GM23338 (cell line): Measurements from ENCODE around the gene ESYT2. TPM values are rescaled to one million over a fixed set of nuclear protein-coding genes. Genes with fewer than 3 reads are reported as not detected.
A peak's percentile ranks its signal among the peaks of the same experiment; 100 is the strongest.

Experiments used
- ATAC-seq: fragments of 200-7000 bp; cut with Tn5 transposase; 3 replicates; pipeline ENCODE4 v1.9.1; 2020
- DNase-seq: peaks from one replicate; pipeline ENCODE4 v3.0.0-alpha.2; 2015; ENCODE audit warnings: low spot score
- H2AFZ ChIP-seq: fragments of 200-600 bp; sonication (generic); 2 replicates; pipeline ENCODE4 v1.8.0; 2016; ENCODE audit warnings: antibody characterized with exemption, mild to moderate bottlenecking, moderate library complexity
- H3F3A ChIP-seq: fragments of 200-600 bp; sonication (generic); replicated peaks from 2 replicates; pipeline ENCODE4 v1.8.0; 2017; ENCODE audit warnings: antibody characterized with exemption, mixed run types, low read depth
- H3K27ac ChIP-seq: fragments of 200-600 bp; sonication (generic); 2 replicates; pipeline ENCODE4 v1.6.1; 2016; ENCODE audit warnings: low read depth
- H3K27me3 ChIP-seq: fragments of 200-600 bp; sonication (generic); 2 replicates; pipeline ENCODE4 v1.8.0; 2016; ENCODE audit warnings: mild to moderate bottlenecking, mixed run types, moderate library complexity; ENCODE audit not compliant: insufficient read depth
- H3K36me3 ChIP-seq: fragments of 200-600 bp; sonication (generic); 2 replicates; pipeline ENCODE4 v1.8.0; 2016; ENCODE audit warnings: mild to moderate bottlenecking; ENCODE audit not compliant: insufficient read depth
- H3K4me1 ChIP-seq: fragments of 200-600 bp; sonication (generic); 2 replicates; pipeline ENCODE4 v1.8.0; 2016; ENCODE audit warnings: mild to moderate bottlenecking, moderate library complexity; ENCODE audit not compliant: insufficient read depth
- H3K4me2 ChIP-seq: fragments of 200-600 bp; sonication (generic); 2 replicates; pipeline ENCODE4 v1.7.1; 2017; ENCODE audit warnings: mixed run types
- H3K4me3 ChIP-seq: fragments of 200-600 bp; sonication (generic); 2 replicates; pipeline ENCODE4 v1.6.1; 2016; ENCODE audit warnings: mixed run types
- H3K79me2 ChIP-seq: fragments of 200-600 bp; sonication (generic); replicated peaks from 2 replicates; pipeline ENCODE4 v1.8.0; 2017; ENCODE audit warnings: mild to moderate bottlenecking; ENCODE audit not compliant: insufficient read depth
- H3K9me2 ChIP-seq: fragments of 200-600 bp; sonication (generic); 2 replicates; pipeline ENCODE4 v1.8.0; 2017; ENCODE audit not compliant: insufficient read depth
- H4K20me1 ChIP-seq: fragments of 200-600 bp; sonication (generic); replicated peaks from 2 replicates; pipeline ENCODE4 v1.8.0; 2017; ENCODE audit warnings: mild to moderate bottlenecking; ENCODE audit not compliant: insufficient read depth
- H3K27ac Mint-ChIP-seq: 2 replicates; pipeline ENCODE4 v1.8.0; 2020; ENCODE audit warnings: inconsistent platforms, mild to moderate bottlenecking, moderate library complexity, mixed read lengths
- H3K27me3 Mint-ChIP-seq: 3 replicates; pipeline ENCODE4 v1.8.0; 2022; ENCODE audit warnings: low read depth, mild to moderate bottlenecking, moderate library complexity, mixed read lengths, inconsistent platforms; ENCODE audit not compliant: insufficient read depth, poor library complexity
- H3K36me3 Mint-ChIP-seq: 3 replicates; pipeline ENCODE4 v1.8.0; 2021; ENCODE audit warnings: low read depth, mild to moderate bottlenecking, inconsistent platforms, moderate library complexity, mixed read lengths
- H3K4me1 Mint-ChIP-seq: 3 replicates; pipeline ENCODE4 v1.8.0; 2020; ENCODE audit warnings: mild to moderate bottlenecking, inconsistent platforms, mixed read lengths
- H3K4me3 Mint-ChIP-seq: 3 replicates; pipeline ENCODE4 v1.8.0; 2021; ENCODE audit warnings: moderate library complexity, mild to moderate bottlenecking, inconsistent platforms, mixed read lengths
- H3K9me3 Mint-ChIP-seq: 3 replicates; pipeline ENCODE4 v1.8.0; 2020; ENCODE audit warnings: moderate library complexity, mild to moderate bottlenecking, inconsistent platforms, mixed read lengths
- ETS1 ChIP-seq: IDR thresholded peaks from 2 replicates; pipeline ENCODE4 v1.6.1; 2016; ENCODE audit warnings: antibody characterized with exemption
- EZH2phosphoT487 ChIP-seq: fragments of 200-600 bp; sonication (generic); IDR thresholded peaks from one replicate; pipeline ENCODE4 v1.8.1; 2018; ENCODE audit warnings: antibody characterized with exemption; ENCODE audit not compliant: unreplicated experiment
- ZNF462 ChIP-seq: fragments of 250-450 bp; sonication (Bioruptor Pico); IDR thresholded peaks from 2 replicates; pipeline ENCODE4 v1.5.0; 2020; ENCODE audit warnings: mild to moderate bottlenecking, moderate library complexity
- polyA plus RNA-seq: library from polyadenylated mRNA; unstranded; fragments of >200 nt; fragmentation: Nextera tagmentation; extraction: Ambion mirVana; gene quantifications from 2 replicates; pipeline ENCODE4 v1.2.1, GENCODE V29; 2016
- total RNA-seq: library from RNA; depleted of rRNA; stranded (reverse); fragments of >200 nt; shearing (Covaris generic); gene quantifications from 2 replicates; pipeline ENCODE4 v1.2.3, GENCODE V29; 2014

Gene ESYT2
- total and polyA plus RNA-seq, 2 experiments from 2014 or later, result 9.6 to 52.7 TPM

GRCh38 chr7:158860394-158860793 lies 31.1 kb upstream of the ESYT2 start (continued):
- TF ChIP-seq ZNF462 (CRISPR knock-in tag), result no peak
- no peak for TF ChIP-seq EZH2phosphoT487

GRCh38 chr7:158858592-158859503 lies 29.5 kb upstream of the ESYT2 start:
- Histone ChIP-seq H3K4me3 (peak overlapping the region; percentile 45), H3K36me3 (no peaks in the 10 kb centered on the region), H3K27ac (peak overlapping the region; percentile 82), H3K27me3 (no peaks in the 10 kb centered on the region), H3K9me2 (no peaks in the 10 kb centered on the region), H3K4me2 (peak overlapping the region; percentile 80), H3K4me1 (peaks cover 49% of the 10 kb centered on the region), H2AFZ (no peak overlapping the region), H3F3A (no peaks in the 10 kb centered on the region), H4K20me1 (no peaks in the 10 kb centered on the region), H3K79me2 (peaks cover 34% of the 10 kb centered on the region)
- Mint-ChIP-seq H3K36me3 (peaks cover 20% of the 10 kb centered on the region), H3K4me3 (peak overlapping the region; percentile 70), H3K4me1 (peaks cover 51% of the 10 kb centered on the region), H3K27ac (peak overlapping the region; percentile 96), H3K9me3 (peaks cover 13% of the 10 kb centered on the region), H3K27me3 (peaks cover 17% of the 10 kb centered on the region)
- ATAC-seq (peak; percentile 6), DNase-seq (peak; percentile 81)
- TF ChIP-seq ETS1, result no peak
- TF ChIP-seq ZNF462 (CRISPR knock-in tag), result no peak
